SIG-M5 treated with dmso at 0.1 percent for 504 hours (cell line): ENCODE results near the gene MDFIC2.
"Not testable (repeated sequence)": the region's sequence is repeated elsewhere in the genome, so short reads cannot be mapped to it uniquely, and the experiment has no call there.

Experiments used
- DNase-seq: peaks from one replicate; lab custom pipeline; 2025; ENCODE audit not compliant: unreplicated experiment; lab: John Stamatoyannopoulos, UW

Gene MDFIC2

DNA sequence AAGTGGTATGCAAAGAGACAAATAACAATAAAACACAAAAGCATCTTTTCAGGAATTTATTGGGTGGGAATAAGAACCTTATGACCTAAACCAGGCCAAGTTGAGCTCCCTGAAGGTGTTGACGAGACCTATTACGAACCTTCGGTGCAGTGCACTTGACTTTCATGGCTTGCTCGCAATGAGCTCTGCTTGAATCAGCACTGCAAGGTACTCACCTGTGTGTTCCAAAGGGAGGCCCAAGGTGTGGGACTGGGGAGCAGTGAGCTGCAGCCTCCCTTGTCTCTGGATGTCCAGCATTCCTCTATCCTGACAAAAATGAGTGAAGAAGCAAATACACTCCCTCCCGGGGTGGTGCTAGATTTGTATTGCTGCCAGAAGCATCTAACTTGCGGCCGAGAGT lies at the start of gene MDFIC2:
Gene MDFIC2, minus strand, starts transcription at position 303 of the 400 bp plus-strand sequence. CDS start 665 bp downstream, outside the sequence.
- no peak for DNase-seq

DNA sequence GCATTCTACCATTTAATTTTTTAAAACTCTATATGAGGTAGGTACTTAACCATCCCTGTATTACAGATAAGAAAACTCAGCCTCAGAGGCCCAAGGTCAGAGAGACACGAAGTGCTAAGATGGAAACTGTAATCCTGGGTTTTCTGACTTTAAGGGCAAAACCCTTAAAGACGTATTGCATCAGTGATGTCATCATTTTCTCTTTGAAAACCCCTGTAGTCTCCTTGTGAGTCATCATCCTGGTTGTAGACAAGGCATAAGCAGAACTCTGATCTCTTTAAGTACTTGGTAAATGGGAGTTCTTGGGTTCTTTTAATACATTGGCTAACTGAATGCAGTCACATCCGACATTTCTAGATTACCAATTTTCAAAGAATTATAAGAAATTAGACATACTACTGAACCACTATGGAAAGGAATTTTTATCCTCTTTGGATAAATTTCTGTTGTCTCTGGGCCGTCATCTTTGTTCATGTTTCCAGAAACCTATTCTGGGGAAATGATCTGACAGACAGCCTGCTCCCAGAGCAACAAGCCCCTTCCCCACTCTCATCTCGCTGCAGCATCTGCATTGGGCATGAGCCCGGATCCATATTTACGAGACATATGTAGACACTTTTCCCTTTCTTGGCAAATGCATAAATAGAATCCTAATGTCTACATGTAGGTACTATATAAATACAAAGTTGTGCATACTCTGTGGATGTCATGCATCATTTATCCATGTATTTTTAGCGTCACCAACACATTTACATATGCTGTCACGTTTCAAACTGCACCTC lies 48.7 kb upstream of the MDFIC2 start:
- peak; percentile 30 for DNase-seq

DNA sequence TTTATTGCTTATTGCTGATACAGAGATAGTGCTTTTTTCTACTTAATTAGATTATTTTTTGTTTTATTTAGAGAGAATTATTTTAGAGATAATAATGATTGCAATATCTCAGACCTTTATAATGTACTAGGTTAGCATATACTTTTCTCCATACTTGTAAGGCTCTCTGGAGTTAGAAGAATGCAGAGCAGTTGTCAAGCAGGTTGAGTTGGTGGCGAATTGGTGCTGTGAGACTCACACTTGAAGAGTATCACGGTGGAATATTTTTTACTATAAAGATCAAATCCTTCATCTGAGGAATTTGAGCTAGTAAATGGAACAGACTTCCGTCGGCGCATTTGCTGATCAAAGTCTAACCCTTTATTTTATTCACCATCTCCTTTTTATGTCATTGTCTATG lies 47.3 kb upstream of the MDFIC2 start:
- DNase-seq: no peak

DNA sequence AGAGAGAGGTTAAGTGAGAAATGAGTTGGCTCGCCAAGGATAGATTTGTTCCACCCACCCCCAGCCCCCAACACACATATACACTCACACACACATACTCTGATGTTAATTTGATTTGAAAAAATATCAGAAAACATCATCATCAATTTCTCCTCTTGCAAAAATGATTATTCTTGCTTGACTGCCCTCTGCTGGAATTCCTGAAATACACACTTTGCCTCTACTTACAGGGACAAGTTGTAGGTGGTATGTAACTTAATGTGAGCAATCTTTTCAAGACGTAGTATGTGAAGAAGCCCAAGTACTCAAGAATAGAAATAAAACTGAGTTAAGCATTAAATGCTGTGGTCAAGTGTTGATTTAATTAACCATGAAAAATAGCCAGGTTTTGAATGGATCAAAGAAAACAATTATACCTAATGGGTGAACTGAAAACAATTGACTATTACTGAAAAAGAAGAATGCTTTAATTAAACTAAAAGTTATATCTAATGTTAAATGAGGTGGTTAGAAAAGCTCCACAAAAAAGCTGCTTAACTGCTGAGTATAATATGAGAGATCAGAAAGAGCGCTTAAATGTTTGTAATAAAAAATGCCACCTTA lies 46.6 kb upstream of the MDFIC2 start:
- DNase-seq: peak; percentile 27

DNA sequence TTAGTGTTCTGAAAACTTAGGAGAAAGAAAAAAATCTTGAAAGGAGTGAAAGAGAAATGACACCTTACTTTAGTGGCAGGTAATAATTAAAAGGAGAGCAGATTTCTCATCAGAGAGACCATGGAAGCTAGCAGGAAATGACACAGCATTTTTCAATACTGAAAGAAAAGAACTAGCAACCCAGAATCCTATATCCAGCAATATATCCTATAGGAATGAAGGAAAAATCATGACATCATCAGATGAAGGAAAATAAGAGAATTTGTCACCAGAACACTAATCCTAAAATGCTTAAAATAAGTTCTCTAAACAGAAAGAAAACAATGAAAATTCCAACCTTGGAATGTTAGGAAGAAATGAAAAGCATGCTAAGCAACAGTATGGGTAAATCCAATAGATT lies 39.8 kb upstream of the MDFIC2 start:
- no peak for DNase-seq

DNA sequence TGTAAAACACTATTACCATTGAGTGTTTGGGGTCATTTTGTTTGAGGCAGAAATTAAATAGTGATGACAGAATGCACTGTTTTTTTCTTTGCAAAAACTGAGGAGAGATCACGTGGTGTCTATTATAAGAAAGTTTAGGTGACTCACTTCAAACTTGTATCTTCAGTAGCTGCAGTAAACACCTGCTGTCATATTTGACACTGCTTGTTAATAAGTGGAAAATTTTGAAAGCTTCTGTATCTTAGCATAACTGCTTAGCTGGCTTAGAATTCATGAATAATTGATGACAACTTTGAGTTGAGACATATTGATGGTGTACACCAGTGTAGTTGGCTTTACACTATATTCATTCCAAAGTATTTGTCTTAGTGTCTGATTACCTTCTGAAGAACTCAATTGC lies 29.7 kb upstream of the MDFIC2 start:
- DNase-seq: no peak

DNA sequence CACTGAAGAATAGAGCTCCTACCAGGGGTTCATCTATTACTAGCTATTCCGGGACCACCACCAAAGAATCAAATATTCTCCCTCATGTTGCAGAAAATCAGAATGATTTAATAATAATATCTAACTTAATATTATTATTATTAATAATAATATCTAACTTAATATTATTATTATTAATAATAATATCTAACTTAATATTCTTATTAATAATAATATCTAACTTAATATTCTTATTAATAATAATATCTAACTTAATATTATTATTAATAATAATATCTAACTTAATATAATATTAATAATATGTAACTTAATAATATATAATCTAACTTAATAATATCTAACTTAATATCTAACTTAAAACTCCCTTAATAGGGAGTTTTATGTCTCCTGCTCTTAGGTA lies 24.4 kb upstream of the MDFIC2 start:
- DNase-seq: not testable (repeated sequence)

DNA sequence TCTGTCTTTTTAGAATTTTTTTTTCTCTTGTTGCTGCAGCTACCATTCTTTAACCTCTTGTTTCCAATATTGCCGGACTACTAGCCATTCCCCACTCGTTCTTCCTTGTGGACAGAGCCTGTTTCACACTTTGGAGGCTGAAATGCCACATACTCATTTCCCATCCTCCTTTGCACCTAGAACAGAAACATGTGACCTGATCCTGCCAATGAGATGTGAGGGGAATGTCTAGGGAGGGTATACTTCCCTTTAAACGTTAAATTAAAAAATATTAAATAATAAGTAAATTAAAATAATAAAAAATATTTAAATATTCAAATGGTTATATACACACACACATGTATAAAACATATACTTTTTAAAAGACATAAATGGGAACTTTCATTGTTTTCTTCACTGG lies 20.6 kb upstream of the MDFIC2 start:
- no peak for DNase-seq

DNA sequence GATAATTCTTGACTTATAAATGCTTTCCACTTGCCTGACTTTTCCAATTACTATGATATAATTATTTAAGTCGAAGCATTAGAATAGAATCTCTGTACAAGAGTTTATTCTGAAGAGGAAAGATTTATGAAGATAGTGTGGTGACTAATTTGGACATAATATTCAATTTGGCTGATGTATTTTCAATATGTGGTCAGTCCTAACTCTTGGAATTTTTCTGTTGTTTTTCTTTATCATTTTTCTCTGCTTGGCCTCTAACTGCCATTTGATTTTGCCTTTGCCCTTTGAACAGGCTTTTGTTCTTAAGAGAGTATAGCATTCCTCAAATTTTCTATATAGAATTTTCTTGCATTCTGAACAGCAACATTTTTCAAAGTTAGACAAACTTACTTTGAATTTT lies 2.6 kb upstream of the MDFIC2 start:
- no peak for DNase-seq

DNA sequence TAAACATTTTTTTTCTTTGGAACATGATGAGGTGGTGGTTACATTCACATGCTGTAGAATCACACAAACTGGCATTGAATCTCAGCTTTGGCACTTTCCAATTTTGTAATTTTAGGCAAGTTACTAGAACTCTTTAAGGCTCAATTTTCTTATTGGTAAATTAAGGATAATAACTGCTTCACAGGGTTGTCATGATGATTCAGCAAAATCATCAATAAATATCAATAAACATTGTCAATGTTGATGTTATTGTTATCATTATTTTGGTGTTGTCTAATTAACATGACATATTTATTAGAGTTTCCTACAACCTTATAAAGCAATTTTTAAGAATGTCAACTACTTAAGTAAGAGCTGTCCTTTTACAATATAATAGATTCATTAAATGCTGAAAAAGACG lies 1.6 kb downstream of the MDFIC2 start:
- no peak for DNase-seq

DNA sequence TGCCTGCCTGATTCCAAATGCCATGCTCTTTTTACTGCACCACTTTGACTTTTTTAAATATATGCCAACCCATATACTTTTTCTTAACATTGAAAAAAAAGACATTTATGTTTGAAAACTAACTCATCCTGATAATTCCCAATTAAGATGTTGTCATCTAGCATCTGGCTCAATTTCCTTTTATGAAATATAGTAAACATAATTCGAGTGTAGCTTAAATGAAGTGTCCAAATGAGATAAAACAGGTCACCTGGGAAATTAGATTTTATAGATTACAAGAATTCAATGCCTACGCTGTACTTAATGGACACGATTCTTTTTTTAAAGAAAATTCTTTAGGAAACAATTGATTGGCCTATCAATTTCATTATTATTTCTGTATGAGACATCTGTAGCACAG lies 2.8 kb downstream of the MDFIC2 start:
- DNase-seq: no peak

DNA sequence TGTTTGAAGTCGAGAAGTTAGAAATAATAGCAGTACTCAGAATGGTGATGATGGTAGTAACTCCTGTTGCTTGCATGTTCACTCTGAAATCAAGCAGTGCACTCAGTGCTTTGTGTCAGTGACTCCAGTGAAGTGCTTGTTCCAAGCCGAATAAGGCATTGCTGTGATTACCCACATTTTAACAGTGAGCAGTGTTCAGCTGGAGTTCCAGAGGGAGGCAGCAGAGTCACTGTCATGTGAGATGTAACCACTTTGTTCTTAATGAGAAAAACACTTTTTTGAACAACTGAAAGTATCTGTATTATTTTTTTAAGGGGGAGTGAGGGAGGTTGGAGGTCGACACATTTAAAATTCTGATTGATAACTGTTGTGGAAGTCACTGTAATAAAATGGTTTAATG lies 3.7 kb downstream of the MDFIC2 start:
- no peak for DNase-seq

DNA sequence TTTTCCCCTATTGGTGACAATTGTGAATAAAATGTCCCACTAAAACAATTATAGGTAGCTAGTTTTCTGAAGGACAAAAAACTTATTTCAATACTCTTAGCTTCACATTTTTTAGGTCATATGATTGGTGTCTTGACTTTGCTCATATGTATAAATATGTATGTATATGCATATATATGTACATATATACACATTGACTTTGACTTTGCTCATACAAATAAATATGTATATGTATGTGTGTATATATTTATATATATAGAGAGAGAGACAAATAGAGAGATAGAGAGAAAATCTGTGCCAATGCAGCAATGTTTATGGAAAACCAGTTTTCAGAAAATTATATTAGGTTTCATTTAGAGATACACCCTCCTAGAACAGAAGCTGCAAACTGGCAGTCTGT lies 5.7 kb downstream of the MDFIC2 start:
- no peak for DNase-seq

DNA sequence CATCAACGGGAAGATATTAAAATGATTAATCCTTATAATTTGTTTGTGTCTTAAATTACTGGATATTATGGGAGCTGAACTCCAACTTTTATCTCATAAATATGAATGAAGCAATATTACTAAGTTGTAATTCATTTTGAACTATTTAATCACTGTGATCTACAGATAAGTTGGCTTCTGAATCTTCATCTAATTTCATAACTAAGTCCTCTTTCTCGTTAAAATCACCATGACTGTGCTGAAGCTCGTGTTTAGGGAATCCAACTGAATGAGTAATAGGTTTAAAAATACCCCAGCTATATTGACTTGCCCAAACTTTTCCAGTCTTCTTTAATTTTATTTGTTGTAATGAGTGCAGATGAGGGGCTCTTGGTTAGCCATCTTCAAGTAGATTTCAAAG lies 14.1 kb downstream of the MDFIC2 start:
- DNase-seq: no peak

DNA sequence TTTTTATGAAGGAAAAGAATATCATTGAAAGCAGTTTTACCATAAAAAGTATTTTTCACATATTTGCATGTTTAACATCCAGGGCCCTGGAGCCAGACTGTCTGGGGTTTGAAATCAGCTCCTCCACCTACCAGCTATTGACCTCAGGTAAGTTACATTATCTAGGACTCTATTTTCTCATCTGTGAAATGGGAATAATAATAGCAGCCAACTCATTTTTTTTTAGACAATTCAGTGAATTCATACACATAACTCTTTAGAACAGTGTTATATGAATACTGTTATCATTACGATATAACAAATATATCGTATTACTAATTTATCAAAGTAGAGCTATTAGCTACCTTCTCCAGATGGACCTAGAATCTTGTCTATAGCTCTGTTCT lies 21.3 kb downstream of the MDFIC2 start:
- DNase-seq: no peak

DNA sequence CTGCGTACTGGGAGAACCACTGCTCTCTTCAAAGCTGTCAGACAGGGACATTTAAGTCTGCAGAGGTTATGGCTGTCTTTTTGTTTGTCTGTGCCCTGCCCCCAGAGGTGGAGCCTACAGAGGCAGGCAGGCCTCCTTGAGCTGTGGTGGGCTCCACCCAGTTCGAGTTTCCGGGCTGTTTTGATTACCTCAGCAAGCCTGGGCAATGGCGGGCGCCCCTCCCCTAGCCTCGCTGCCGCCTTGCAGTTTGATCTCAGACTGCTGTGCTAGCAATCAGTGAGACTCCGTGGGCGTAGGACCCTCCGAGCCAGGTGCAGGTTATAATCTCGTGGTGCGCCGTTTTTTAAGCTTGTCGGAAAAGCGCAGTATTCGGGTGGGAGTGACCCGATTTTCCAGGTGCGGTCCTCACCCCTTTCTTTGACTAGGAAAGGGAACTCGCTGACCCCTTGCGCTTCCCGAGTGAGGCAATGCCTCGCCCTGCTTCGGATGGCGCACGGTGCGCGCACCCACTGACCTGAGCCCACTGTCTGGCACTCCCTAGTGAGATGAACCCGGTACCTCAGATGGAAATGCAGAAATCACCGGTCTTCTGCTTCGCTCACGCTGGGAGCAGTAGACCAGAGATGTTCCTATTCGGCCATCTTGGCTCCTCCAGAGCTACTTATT lies 21.9 kb downstream of the MDFIC2 start:
- DNase-seq: not testable (repeated sequence)

DNA sequence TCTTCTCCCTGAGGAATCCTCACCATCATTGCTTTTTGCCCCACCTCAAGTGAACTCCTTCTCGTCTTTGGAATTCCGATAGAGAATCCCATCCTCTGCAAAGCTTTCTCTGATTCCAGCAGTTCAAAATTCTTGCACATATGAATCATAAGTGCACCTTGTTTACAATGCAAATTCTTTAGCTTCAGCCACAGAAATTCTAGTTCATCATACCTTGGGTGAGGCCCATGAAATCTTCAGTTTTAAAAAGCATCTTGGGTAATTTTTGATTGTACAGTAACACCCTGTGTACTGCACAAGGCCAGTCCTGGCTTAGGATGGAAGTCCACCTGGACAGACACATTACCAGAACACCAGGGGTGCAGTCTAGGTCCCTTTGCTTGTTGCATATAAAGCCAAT lies 30.8 kb downstream of the MDFIC2 start:
- no peak for DNase-seq

DNA sequence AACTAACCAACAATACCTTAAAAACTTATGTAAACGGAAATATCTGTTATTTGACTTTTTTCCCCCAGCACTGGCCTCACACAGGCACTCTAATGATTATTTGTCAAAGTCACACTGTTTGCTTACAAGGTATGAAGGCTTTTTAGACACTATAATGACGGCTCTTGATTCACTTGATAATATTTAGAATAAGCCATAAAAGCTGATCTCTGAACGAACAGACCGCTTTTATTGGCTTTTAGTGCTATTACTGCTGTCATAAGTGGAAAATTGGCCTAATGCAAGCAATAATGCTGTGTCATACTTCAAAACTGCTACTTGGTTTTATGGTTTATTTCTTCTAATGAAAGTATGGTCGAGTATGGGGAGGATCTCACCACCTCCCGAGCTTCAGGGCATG lies 35.1 kb downstream of the MDFIC2 start:
- no peak for DNase-seq

DNA sequence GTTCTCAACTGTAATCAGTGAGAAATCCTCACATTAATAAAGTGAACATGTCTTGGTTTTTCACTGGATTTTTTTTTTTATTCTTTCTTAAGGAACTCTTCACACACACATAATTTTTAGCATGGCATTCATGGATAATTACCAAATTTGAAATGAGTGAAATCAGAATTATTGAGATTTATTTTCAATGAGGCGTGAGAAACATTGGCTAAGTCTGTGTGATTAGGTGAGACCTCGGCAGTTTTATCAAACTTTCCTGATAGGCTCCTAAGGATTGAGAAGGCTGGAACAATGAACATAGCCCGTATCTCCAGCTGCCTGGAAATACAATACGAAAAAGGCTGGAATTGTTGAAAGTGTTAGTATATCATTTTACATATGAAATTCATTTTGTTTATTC lies 35.5 kb downstream of the MDFIC2 start:
- DNase-seq: no peak

DNA sequence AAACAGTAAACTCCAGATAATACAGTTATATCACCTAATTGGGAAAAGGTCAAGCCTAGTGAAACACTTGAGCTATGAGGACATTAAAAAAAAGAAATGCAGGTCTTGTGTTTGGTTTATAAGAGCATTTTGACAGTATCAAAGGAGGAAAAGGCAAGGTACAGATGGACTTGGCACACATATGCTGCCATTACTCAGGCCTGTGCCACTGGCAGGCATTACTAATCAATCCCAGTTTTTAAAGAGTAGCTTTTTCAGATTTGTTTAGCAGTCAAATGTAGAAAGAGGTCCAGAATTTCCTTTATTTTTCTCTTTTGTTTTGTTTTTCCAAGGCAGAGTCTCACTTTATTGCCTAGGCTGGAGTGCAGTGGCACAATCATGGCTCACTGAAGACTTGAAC lies 38.9 kb downstream of the MDFIC2 start:
- DNase-seq: no peak

DNA sequence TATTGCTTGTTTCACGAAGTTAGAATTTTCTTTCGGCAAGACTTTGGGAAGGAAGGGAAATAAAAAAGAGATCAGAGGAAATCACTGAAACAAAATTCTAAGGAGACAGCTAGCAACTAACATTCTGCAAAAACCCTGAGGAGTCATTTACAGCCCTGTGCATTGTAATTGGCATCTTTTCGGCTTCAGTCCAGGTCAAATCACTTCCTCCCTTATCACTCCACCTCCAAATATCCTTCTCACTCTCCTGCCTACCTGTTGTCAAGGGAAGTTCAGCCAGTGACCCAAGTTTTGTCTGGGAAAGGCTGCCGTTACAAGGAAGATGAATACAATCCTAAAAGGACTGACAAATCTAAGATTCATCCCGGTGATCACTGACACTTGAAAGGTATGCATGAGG lies 39.6 kb downstream of the MDFIC2 start:
- no peak for DNase-seq

DNA sequence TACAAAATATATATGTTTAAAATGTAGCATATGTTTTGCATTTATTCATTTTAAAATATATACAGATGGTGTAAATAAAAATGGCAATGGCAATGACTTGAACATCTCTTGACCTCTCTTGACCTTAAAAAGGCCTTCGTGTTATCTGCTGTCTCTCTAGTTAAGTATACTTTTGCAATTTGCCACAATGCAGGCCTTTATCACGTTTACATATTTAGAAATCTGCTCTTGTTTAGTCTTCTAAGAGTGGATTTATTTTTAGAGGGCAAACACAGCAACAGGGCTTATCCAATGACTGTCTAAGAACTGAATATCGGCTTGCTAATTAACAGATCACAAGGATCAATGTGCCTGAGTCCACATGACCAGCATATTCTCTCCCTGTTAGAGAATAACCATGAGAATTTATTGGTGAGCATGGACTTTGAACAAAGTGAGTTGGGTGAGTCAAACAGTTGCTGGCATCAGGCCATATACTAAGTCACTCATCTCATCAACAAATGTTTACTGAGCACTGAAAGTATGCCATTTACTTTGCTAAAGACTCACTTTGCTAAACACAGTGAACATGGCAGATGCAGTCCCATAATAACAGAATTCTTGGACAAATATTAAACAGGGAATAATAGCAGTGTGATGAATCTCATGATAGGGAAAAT lies 48.2 kb downstream of the MDFIC2 start:
- DNase-seq: no peak
